SK-N-SH treated with all-trans-retinoic acid at 6 μM for 48 hours (cell line): ENCODE data around the gene MAPK4.
"Not testable (repeated sequence)": the region's sequence is repeated elsewhere in the genome, so short reads cannot be mapped to it uniquely, and the experiment has no call there.

Source experiments
- ATAC-seq: fragments of 200-7000 bp; cut with Tn5 transposase; 3 replicates; pipeline ENCODE4 v1.9.1; 2020; ENCODE audit warnings: mild to moderate bottlenecking, moderate library complexity
- ARNTL ChIP-seq: fragments of 450-650 bp; formaldehyde crosslinking; IDR thresholded peaks from 2 replicates; pipeline ENCODE4 v1.5.0; 2020; ENCODE audit warnings: low read depth, mild to moderate bottlenecking, moderate library complexity, borderline replicate concordance
- BACH2 ChIP-seq: fragments of 250-450 bp; sonication (Bioruptor Pico); IDR thresholded peaks from 2 replicates; pipeline ENCODE4 v1.9.0; 2021; ENCODE audit warnings: mild to moderate bottlenecking, borderline replicate concordance
- CSDC2 ChIP-seq: fragments of 250-450 bp; sonication (Bioruptor Pico); IDR thresholded peaks from 2 replicates; pipeline ENCODE4 v1.5.0; 2020; ENCODE audit warnings: mild to moderate bottlenecking, moderate library complexity
- ESRRG ChIP-seq: fragments of 250-450 bp; sonication (Bioruptor Pico); IDR thresholded peaks from 2 replicates; pipeline ENCODE4 v1.6.1; 2021; ENCODE audit warnings: mild to moderate bottlenecking
- GLIS3 ChIP-seq: fragments of 250-450 bp; sonication (Bioruptor Pico); IDR thresholded peaks from 2 replicates; pipeline ENCODE4 v1.5.0; 2020; ENCODE audit warnings: mild to moderate bottlenecking, moderate library complexity
- ISL1 ChIP-seq: fragments of 250-450 bp; sonication (Bioruptor Pico); IDR thresholded peaks from 2 replicates; pipeline ENCODE4 v2.1.2; 2022; ENCODE audit warnings: mild to moderate bottlenecking, moderate library complexity
- PPARA ChIP-seq: fragments of 250-450 bp; sonication (Bioruptor Pico); IDR thresholded peaks from 2 replicates; pipeline ENCODE4 v1.5.0; 2020; ENCODE audit warnings: mild to moderate bottlenecking, borderline replicate concordance
- RARB ChIP-seq: fragments of 250-450 bp; sonication (Bioruptor Pico); IDR thresholded peaks from 2 replicates; pipeline ENCODE4 v1.8.0; 2021; ENCODE audit warnings: mild to moderate bottlenecking, moderate library complexity
- SNAI2 ChIP-seq: fragments of 250-450 bp; sonication (Bioruptor Pico); IDR thresholded peaks from 2 replicates; pipeline ENCODE4 v1.5.0; 2020; ENCODE audit warnings: mild to moderate bottlenecking, moderate library complexity
- TCF4 ChIP-seq: fragments of 250-450 bp; sonication (Bioruptor Pico); IDR thresholded peaks from 2 replicates; pipeline ENCODE4 v1.8.0; 2021; ENCODE audit warnings: mild to moderate bottlenecking, moderate library complexity, borderline replicate concordance
- ZC3H10 ChIP-seq: fragments of 250-450 bp; sonication (Bioruptor Pico); IDR thresholded peaks from 2 replicates; pipeline ENCODE4 v1.5.1; 2021; ENCODE audit warnings: mild to moderate bottlenecking, moderate library complexity
- ZFP3 ChIP-seq: fragments of 250-450 bp; sonication (Bioruptor Pico); IDR thresholded peaks from 2 replicates; pipeline ENCODE4 v1.5.0; 2020; ENCODE audit warnings: mild to moderate bottlenecking, moderate library complexity
- ZFP30 ChIP-seq: fragments of 450-650 bp; formaldehyde crosslinking; IDR thresholded peaks from 2 replicates; pipeline ENCODE4 v1.5.0; 2022; ENCODE audit warnings: mild to moderate bottlenecking, moderate library complexity
- ZNF565 ChIP-seq: fragments of 450-650 bp; formaldehyde crosslinking; conservative IDR thresholded peaks from 2 replicates; pipeline ENCODE4 v1.5.0; 2020; ENCODE audit warnings: low read depth, mild to moderate bottlenecking, moderate library complexity
- ZNF70 ChIP-seq: fragments of 450-650 bp; formaldehyde crosslinking; IDR thresholded peaks from 2 replicates; pipeline ENCODE4 v1.5.0; 2020; ENCODE audit warnings: mild to moderate bottlenecking, moderate library complexity
- ZNF8 ChIP-seq: fragments of 450-650 bp; formaldehyde crosslinking; IDR thresholded peaks from 2 replicates; pipeline ENCODE4 v1.5.0; 2020; ENCODE audit warnings: mild to moderate bottlenecking, moderate library complexity
- TF ChIP-seq, protein P1 (sequence below): fragments of 250-450 bp; sonication (Bioruptor Pico); IDR thresholded peaks from 2 replicates; pipeline ENCODE4 v1.8.0; 2020; ENCODE audit warnings: mild to moderate bottlenecking, moderate library complexity, borderline replicate concordance
- TF ChIP-seq, protein P2 (sequence below): fragments of 250-450 bp; sonication (Bioruptor Pico); IDR thresholded peaks from 2 replicates; pipeline ENCODE4 v1.5.1; 2020; ENCODE audit warnings: low read depth, mild to moderate bottlenecking, moderate library complexity
- TF ChIP-seq, protein P3 (sequence below): fragments of 250-450 bp; sonication (Bioruptor Pico); IDR thresholded peaks from 2 replicates; pipeline ENCODE4 v1.5.0; 2020; ENCODE audit warnings: mild to moderate bottlenecking, moderate library complexity
- TF ChIP-seq, protein P4 (sequence below): fragments of 250-450 bp; sonication (Bioruptor Pico); IDR thresholded peaks from 2 replicates; pipeline ENCODE4 v1.5.1; 2021; ENCODE audit warnings: mild to moderate bottlenecking, moderate library complexity
- TF ChIP-seq, protein P5 (sequence below): fragments of 250-450 bp; sonication (Bioruptor Pico); IDR thresholded peaks from 2 replicates; pipeline ENCODE4 v1.8.0; 2021; ENCODE audit warnings: low read depth, mild to moderate bottlenecking, moderate library complexity, borderline replicate concordance

The MAPK4 gene

DNA sequence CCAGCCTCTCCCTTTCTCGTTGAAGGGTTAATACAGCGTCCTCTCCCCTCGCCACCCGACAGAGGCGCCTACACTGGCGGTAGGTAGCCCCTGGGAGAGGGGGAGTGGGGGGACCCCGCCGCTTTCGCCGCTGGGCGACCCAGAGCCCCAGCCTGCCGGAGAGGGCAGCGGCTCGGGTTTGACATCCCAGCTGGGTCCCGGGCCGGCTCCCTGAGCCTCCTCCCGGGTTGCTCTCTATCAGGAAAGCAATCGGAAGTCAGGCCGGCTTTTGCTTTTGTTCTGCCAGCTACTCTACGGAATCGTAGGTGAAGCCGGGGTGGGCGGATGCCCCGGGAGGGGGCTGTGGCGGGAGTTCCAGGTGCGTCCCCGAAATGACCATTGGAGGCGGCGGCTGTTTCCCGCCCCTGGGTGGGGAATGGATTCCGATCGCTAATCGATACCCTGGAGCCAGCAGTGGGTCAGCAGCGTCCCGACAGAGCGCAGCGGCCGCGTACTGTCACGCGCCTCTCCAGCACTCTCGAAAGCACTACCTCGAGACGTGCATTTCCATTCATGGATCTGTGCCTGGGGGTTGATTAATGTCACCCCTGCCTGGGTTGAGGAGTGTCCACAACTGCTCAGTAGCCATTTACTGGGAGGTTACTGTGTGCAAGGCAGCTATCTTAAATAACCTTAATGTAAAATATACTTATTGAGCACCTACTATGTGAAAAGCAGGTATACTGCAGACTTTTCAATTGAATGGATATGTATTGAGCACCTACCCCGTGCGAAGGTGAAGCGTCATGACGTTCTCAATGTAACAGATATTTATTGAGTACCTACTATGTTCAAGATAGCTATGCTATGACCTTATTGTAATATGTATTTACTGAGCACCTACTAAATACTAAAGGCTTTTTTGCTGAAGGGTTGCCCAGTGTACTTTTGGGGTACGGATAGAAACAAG is 1.1 kb downstream of the MAPK4 start (continued):
- TF ChIP-seq, protein P1, sequence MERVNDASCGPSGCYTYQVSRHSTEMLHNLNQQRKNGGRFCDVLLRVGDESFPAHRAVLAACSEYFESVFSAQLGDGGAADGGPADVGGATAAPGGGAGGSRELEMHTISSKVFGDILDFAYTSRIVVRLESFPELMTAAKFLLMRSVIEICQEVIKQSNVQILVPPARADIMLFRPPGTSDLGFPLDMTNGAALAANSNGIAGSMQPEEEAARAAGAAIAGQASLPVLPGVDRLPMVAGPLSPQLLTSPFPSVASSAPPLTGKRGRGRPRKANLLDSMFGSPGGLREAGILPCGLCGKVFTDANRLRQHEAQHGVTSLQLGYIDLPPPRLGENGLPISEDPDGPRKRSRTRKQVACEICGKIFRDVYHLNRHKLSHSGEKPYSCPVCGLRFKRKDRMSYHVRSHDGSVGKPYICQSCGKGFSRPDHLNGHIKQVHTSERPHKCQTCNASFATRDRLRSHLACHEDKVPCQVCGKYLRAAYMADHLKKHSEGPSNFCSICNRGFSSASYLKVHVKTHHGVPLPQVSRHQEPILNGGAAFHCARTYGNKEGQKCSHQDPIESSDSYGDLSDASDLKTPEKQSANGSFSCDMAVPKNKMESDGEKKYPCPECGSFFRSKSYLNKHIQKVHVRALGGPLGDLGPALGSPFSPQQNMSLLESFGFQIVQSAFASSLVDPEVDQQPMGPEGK (CRISPR knock-in tag): no peak
- no peak for TF ChIP-seq GLIS3 (CRISPR knock-in tag)
- no peak for TF ChIP-seq ISL1 (CRISPR knock-in tag)
- no peak for TF ChIP-seq SNAI2 (CRISPR knock-in tag)
- TF ChIP-seq ZNF8 (CRISPR knock-in tag): no peak
- TF ChIP-seq BACH2 (CRISPR knock-in tag): no peak
- TF ChIP-seq CSDC2 (CRISPR knock-in tag): no peak
- no peak for TF ChIP-seq TCF4

DNA sequence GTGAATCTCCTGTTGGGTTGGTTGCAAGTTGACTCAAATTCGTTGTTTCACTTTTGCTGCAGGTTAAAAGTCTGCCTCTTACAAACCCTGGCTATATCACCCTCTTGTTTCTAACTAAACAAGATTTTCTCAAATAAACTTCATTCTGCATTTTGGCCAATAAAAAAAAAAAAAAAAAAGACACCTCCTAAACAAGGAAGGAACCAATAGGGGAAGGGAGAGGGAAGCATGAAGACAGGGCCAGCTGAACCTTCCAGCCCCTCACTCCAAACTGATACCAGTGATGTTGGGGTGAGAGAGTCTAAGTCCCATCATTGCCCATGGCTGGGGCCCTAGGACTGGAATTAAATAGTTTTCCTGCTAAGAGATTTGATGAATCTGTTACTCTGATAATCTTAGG is 2.4 kb downstream of the MAPK4 start:
- ATAC-seq: not testable (repeated sequence)

DNA sequence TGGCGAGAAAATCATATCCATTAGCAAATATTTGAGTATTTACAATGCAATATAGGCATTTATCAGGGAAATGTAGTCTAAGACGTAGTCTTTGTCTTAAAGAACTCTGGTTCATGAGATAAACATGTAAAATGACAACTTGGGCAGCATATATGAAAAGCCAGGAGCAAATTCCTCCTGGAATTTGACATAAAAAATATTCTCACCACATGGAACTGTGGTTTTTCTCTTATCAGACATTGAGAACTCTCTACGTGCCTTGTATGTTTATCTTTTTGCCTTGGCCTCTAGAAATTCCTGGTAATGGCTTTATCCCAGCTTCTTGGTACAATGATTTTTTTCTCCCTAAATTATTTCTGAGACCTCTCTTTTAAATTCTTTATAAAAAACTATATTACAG is 2.8 kb downstream of the MAPK4 start:
- ATAC-seq: no peak
- TF ChIP-seq ARNTL: no peak
- no peak for TF ChIP-seq SNAI2 (CRISPR knock-in tag)
- TF ChIP-seq, protein P2, sequence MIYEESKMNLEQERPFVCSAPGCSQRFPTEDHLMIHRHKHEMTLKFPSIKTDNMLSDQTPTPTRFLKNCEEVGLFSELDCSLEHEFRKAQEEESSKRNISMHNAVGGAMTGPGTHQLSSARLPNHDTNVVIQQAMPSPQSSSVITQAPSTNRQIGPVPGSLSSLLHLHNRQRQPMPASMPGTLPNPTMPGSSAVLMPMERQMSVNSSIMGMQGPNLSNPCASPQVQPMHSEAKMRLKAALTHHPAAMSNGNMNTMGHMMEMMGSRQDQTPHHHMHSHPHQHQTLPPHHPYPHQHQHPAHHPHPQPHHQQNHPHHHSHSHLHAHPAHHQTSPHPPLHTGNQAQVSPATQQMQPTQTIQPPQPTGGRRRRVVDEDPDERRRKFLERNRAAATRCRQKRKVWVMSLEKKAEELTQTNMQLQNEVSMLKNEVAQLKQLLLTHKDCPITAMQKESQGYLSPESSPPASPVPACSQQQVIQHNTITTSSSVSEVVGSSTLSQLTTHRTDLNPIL: no peak
- TF ChIP-seq, protein P3, sequence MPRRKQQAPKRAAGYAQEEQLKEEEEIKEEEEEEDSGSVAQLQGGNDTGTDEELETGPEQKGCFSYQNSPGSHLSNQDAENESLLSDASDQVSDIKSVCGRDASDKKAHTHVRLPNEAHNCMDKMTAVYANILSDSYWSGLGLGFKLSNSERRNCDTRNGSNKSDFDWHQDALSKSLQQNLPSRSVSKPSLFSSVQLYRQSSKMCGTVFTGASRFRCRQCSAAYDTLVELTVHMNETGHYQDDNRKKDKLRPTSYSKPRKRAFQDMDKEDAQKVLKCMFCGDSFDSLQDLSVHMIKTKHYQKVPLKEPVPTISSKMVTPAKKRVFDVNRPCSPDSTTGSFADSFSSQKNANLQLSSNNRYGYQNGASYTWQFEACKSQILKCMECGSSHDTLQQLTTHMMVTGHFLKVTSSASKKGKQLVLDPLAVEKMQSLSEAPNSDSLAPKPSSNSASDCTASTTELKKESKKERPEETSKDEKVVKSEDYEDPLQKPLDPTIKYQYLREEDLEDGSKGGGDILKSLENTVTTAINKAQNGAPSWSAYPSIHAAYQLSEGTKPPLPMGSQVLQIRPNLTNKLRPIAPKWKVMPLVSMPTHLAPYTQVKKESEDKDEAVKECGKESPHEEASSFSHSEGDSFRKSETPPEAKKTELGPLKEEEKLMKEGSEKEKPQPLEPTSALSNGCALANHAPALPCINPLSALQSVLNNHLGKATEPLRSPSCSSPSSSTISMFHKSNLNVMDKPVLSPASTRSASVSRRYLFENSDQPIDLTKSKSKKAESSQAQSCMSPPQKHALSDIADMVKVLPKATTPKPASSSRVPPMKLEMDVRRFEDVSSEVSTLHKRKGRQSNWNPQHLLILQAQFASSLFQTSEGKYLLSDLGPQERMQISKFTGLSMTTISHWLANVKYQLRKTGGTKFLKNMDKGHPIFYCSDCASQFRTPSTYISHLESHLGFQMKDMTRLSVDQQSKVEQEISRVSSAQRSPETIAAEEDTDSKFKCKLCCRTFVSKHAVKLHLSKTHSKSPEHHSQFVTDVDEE (CRISPR knock-in tag): no peak
- TF ChIP-seq PPARA (CRISPR knock-in tag): no peak
- no peak for TF ChIP-seq RARB
- no peak for TF ChIP-seq ZNF565 (CRISPR knock-in tag)
- no peak for TF ChIP-seq ZFP30
- TF ChIP-seq, protein P4, sequence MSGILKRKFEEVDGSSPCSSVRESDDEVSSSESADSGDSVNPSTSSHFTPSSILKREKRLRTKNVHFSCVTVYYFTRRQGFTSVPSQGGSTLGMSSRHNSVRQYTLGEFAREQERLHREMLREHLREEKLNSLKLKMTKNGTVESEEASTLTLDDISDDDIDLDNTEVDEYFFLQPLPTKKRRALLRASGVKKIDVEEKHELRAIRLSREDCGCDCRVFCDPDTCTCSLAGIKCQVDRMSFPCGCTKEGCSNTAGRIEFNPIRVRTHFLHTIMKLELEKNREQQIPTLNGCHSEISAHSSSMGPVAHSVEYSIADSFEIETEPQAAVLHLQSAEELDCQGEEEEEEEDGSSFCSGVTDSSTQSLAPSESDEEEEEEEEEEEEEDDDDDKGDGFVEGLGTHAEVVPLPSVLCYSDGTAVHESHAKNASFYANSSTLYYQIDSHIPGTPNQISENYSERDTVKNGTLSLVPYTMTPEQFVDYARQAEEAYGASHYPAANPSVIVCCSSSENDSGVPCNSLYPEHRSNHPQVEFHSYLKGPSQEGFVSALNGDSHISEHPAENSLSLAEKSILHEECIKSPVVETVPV (CRISPR knock-in tag): no peak
- TF ChIP-seq, protein P1 (CRISPR knock-in tag): no peak
- no peak for TF ChIP-seq GLIS3 (CRISPR knock-in tag)
- TF ChIP-seq ZC3H10 (CRISPR knock-in tag): no peak
- no peak for TF ChIP-seq ESRRG
- TF ChIP-seq ZFP3: no peak

DNA sequence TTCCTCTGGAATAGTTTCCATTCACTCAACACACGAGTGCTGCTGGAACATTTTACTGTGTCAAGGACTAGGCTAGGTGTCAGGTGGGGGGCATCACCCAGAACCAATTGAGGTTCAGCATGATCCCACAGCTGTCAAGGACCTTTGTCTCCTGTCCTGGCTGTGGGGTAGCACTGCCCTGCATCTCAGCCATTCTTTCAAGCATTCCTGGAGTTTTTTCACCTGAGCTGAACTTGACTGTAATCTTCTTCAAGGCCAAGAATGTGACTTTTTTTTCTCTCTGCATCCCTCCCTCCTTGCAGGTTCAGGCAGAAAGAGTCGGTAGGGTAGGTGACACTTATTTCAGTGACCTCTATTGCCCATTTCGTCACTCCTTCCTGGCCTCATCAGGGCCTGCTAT is 3.5 kb downstream of the MAPK4 start:
- ATAC-seq: no peak
- TF ChIP-seq ZFP3 (no peak), RARB (no peak), ZNF565 (CRISPR knock-in tag) (no peak), ARNTL (no peak), TCF4 (no peak), ISL1 (CRISPR knock-in tag) (no peak), SNAI2 (CRISPR knock-in tag) (no peak), ZNF70 (CRISPR knock-in tag) (no peak)
- TF ChIP-seq, protein P5, sequence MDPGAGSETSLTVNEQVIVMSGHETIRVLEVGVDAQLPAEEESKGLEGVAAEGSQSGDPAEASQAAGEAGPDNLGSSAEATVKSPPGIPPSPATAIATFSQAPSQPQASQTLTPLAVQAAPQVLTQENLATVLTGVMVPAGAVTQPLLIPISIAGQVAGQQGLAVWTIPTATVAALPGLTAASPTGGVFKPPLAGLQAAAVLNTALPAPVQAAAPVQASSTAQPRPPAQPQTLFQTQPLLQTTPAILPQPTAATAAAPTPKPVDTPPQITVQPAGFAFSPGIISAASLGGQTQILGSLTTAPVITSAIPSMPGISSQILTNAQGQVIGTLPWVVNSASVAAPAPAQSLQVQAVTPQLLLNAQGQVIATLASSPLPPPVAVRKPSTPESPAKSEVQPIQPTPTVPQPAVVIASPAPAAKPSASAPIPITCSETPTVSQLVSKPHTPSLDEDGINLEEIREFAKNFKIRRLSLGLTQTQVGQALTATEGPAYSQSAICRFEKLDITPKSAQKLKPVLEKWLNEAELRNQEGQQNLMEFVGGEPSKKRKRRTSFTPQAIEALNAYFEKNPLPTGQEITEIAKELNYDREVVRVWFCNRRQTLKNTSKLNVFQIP (CRISPR knock-in tag): no peak
- TF ChIP-seq, protein P2: no peak
